Measurements from ENCODE around the gene ZNF135. TPM values are rescaled to one million over a fixed set of nuclear protein-coding genes. Genes with fewer than 3 reads are reported as not detected.
A peak's percentile ranks its signal among the peaks of the same experiment; 100 is the strongest.

ZNF135 gene
- total and polyA plus RNA-seq, 8 donors, result 3.3 to 32.6 (median 28.1) TPM

- DNase-seq, result no peak
- TF ChIP-seq, protein P1, sequence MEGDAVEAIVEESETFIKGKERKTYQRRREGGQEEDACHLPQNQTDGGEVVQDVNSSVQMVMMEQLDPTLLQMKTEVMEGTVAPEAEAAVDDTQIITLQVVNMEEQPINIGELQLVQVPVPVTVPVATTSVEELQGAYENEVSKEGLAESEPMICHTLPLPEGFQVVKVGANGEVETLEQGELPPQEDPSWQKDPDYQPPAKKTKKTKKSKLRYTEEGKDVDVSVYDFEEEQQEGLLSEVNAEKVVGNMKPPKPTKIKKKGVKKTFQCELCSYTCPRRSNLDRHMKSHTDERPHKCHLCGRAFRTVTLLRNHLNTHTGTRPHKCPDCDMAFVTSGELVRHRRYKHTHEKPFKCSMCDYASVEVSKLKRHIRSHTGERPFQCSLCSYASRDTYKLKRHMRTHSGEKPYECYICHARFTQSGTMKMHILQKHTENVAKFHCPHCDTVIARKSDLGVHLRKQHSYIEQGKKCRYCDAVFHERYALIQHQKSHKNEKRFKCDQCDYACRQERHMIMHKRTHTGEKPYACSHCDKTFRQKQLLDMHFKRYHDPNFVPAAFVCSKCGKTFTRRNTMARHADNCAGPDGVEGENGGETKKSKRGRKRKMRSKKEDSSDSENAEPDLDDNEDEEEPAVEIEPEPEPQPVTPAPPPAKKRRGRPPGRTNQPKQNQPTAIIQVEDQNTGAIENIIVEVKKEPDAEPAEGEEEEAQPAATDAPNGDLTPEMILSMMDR (IDR thresholded peaks at IDR 0.05), result no peak
- Histone ChIP-seq H3K36me3 (no peaks in the 10 kb centered on the region), H3K27ac (no peak overlapping the region), H3K27me3 (no peaks in the 10 kb centered on the region), H3K4me3 (no peak overlapping the region), H3K4me1 (no peaks in the 10 kb centered on the region), H3K9me3 (peaks cover 5 to 97% of the 10 kb centered on the region in 2 donors)
- intact Hi-C loops (cut with DNase I), result no loop called here
- ATAC-seq, result no peak
These were observed 48.9 kb downstream of the ZNF135 start for GRCh38 chr19:58107778-58108545.

DNA sequence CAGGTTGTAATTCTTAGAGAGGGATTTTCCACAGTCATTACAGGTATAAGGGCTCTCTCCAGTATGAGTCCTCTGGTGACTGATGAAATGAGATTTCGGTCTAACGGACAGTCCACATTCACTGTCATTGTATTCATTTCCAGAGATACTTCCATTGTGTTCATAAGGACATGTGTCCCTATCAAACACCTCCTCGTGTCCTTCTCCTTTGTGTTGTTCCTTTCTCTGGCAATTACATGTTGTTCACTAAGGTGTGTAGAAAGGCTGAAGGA, 49.4 kb downstream of the ZNF135 start:
- Histone ChIP-seq H3K27ac (no peak overlapping the region), H3K4me1 (no peaks in the 10 kb centered on the region), H3K36me3 (no peaks in the 10 kb centered on the region), H3K27me3 (no peaks in the 10 kb centered on the region), H3K9me3 (peaks cover 5 to 97% of the 10 kb centered on the region in 2 donors), H3K4me3 (no peak overlapping the region)
- intact Hi-C loops (cut with DNase I), result no loop called here
- DNase-seq (no peak), ATAC-seq (no peak)
- TF ChIP-seq, protein P1 (IDR thresholded peaks at IDR 0.05), result no peak

DNA sequence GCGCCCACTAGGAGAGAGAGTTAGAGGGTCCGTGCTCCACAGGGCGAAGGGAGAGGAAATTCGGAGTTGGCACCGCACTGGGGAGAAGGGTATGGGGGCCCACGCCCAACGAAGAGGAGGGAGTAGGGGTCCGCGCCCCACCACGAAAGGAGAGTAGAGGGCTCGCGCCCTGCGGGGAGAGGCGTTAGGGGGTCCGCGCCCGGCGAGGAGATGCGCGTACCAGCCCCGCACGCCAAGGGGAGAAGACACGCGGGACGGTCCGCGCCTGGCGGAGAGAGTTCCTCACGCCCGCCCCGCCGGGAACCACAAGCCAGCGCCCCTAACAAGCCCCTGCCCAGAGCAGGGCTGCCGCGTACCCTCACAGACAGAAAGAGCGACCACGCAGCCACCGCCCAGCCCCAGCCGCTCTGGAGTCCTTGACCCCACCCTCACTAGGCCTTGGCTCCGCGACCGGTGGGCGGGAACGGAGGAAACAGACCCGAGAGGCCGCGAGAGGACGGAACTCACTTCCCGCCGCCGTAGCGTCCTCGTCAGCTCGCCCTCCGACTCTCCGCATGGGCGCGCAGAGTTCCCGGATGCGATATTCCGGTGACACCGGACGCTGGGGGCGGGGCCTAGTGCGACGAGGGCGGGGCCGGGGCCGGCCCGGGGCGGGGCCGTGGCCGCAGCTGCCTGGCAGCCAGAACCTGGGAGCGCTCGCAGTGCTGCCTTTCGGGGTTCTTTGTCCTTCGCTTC, 58.9 kb downstream of the ZNF135 start:
- peaks cover 0 to 100% of the 10 kb centered on the region in 2 donors for H3K9me3 ChIP-seq
- TF ChIP-seq, protein P1 (IDR thresholded peaks at IDR 0.05), result no peak

DNA sequence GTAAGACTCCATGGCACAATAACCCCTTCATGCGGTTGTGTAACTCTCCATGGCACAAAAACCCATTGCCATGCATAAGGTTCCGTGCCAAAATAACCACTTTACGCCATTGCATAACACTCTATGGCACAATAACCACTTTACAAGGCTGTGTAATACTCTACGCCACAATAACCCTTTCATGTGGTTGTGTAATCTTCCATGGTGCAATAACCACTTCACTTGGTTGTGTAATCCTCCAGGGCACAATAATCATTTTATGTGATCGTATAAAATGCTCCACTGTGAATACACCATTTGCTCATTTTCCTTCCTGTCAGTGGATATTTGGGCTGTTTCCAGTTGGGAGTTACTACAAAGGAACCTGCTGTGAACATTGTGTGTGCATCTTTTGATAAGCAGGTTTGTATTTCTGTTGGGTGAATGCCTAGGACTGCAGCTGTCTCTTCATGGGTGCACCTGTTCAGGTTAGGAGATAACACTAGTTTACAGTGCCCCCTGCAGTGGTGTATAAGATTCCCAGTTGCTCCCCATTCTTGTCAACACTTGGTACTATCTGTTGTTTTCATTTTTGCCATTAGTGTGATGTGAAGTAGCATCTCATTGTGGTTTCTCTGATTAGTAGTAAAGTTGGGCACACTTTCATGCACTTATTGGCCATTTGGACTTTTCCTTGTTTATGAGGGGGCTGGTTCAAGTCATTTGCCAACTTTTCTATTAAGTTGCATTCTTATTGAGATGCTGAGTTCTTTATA, 60.1 kb downstream of the ZNF135 start:
- TF ChIP-seq, protein P1 (IDR thresholded peaks at IDR 0.05), result no peak
- Histone ChIP-seq H3K27ac (no peak overlapping the region), H3K4me1 (no peaks in the 10 kb centered on the region), H3K27me3 (peaks cover 0 to 15% of the 10 kb centered on the region in 2 donors), H3K9me3 (peaks cover 0 to 100% of the 10 kb centered on the region in 2 donors), H3K4me3 (no peak overlapping the region), H3K36me3 (no peaks in the 10 kb centered on the region)
- ATAC-seq (no peak), DNase-seq (no peak)
- intact Hi-C loops (cut with DNase I), result no loop called here

More for the DNA sequence above, 58.9 kb downstream of the ZNF135 start:
- peak in 2 of 4 donors; percentile 46 to 74 for DNase-seq
- intact Hi-C loops (cut with DNase I), result no loop called here
- ATAC-seq, result no peak
- H3K27ac ChIP-seq, result no peak overlapping the region
- no peak overlapping the region for H3K4me3 ChIP-seq
- no peaks in the 10 kb centered on the region for H3K4me1 ChIP-seq
- H3K27me3 ChIP-seq, result peaks cover 0 to 15% of the 10 kb centered on the region in 2 donors
- no peaks in the 10 kb centered on the region for H3K36me3 ChIP-seq

Other genes with a start within 250 kb of the ZNF135 start
- 10 to 100 TPM; 11.2 to 15.7 TPM for gene ZNF552, start 244.4 kb upstream of the ZNF135 start, total RNA-seq
- 10 to 100 TPM; 15.2 to 21.4 (median 17.4) TPM for gene ZNF552, start 244.4 kb upstream of the ZNF135 start, polyA plus RNA-seq (ENCODE audit: insufficient read length in 6 of 6)
- 10 to 100 TPM; 12.9 to 20.1 TPM for gene ZNF587B, start 229.0 kb upstream of the ZNF135 start, total RNA-seq
- 10 to 100 TPM; 12.1 to 17.3 (median 14.1) TPM for gene ZNF587B, start 229.0 kb upstream of the ZNF135 start, polyA plus RNA-seq (ENCODE audit: insufficient read length in 6 of 6)
- 10 to 100 TPM; 31.4 to 34.0 TPM for gene ZNF587, start 209.4 kb upstream of the ZNF135 start, total RNA-seq
- 10 to 100 TPM; 33.6 to 38.8 (median 36.4) TPM for gene ZNF587, start 209.4 kb upstream of the ZNF135 start, polyA plus RNA-seq (ENCODE audit: insufficient read length in 6 of 6)
- 10 to 100 TPM; 10.7 to 21.0 TPM for gene ZNF814, start 170.2 kb upstream of the ZNF135 start, total RNA-seq
- gene ZNF814, start 170.2 kb upstream of the ZNF135 start, polyA plus RNA-seq (ENCODE audit: insufficient read length in 6 of 6), result 10 to 100 TPM; 52.7 to 71.2 (median 65.2) TPM
- 10 to 100 TPM; 15.8 to 20.7 TPM for gene ZNF417, start 142.7 kb upstream of the ZNF135 start, total RNA-seq
- gene ZNF417, start 142.7 kb upstream of the ZNF135 start, polyA plus RNA-seq (ENCODE audit: insufficient read length in 6 of 6), result 10 to 100 TPM; 35.8 to 47.8 (median 42.0) TPM
- 1 to 10 TPM; 8.0 to 9.4 TPM for gene ZNF418, start 123.9 kb upstream of the ZNF135 start, total RNA-seq
- 10 to 100 TPM; 27.6 to 43.6 (median 37.0) TPM for gene ZNF418, start 123.9 kb upstream of the ZNF135 start, polyA plus RNA-seq (ENCODE audit: insufficient read length in 6 of 6)
- 1 to 10 TPM; 3.9 to 4.2 TPM for gene ZNF256, start 111.6 kb upstream of the ZNF135 start, total RNA-seq
- gene ZNF256, start 111.6 kb upstream of the ZNF135 start, polyA plus RNA-seq (ENCODE audit: insufficient read length in 6 of 6), result 10 to 100 TPM in 5 of 6 donors, 1 to 10 TPM in 1; 8.5 to 12.1 (median 10.6) TPM
- 1 to 10 TPM in 1 of 2 donors, under 1 TPM in 1; 0.55 to 1.6 TPM for gene C19orf18, start 84.7 kb upstream of the ZNF135 start, total RNA-seq
- gene C19orf18, start 84.7 kb upstream of the ZNF135 start, polyA plus RNA-seq (ENCODE audit: insufficient read length in 6 of 6), result 1 to 10 TPM; 2.3 to 5.7 (median 3.9) TPM
- 10 to 100 TPM; 11.4 to 13.3 TPM for gene ZNF606, start 56.5 kb upstream of the ZNF135 start, total RNA-seq
- 10 to 100 TPM; 28.9 to 34.6 (median 31.3) TPM for gene ZNF606, start 56.5 kb upstream of the ZNF135 start, polyA plus RNA-seq (ENCODE audit: insufficient read length in 6 of 6)
- gene ZSCAN1, start 25.3 kb upstream of the ZNF135 start, total RNA-seq, result under 1 TPM in 1 of 2 donors, not detected in 1; 0.47 TPM
- gene ZSCAN1, start 25.3 kb upstream of the ZNF135 start, polyA plus RNA-seq (ENCODE audit: insufficient read length in 6 of 6), result 1 to 10 TPM; 1.4 to 3.4 (median 2.4) TPM
- 10 to 100 TPM; 32.7 to 58.1 TPM for gene ZSCAN18, start 38.9 kb downstream of the ZNF135 start, total RNA-seq
- gene ZSCAN18, start 38.9 kb downstream of the ZNF135 start, polyA plus RNA-seq (ENCODE audit: insufficient read length in 6 of 6), result 10 to 100 TPM; 78.0 to 91.1 (median 84.7) TPM
- gene ZNF329, start 91.5 kb downstream of the ZNF135 start, total RNA-seq, result 10 to 100 TPM in 1 of 2 donors, 1 to 10 TPM in 1; 7.9 to 11.7 TPM
- 10 to 100 TPM; 19.6 to 22.9 (median 21.0) TPM for gene ZNF329, start 91.5 kb downstream of the ZNF135 start, polyA plus RNA-seq (ENCODE audit: insufficient read length in 6 of 6)
- gene ZNF274, start 123.8 kb downstream of the ZNF135 start, total RNA-seq, result 10 to 100 TPM; 19.9 to 25.9 TPM
- gene ZNF274, start 123.8 kb downstream of the ZNF135 start, polyA plus RNA-seq (ENCODE audit: insufficient read length in 6 of 6), result 10 to 100 TPM; 18.7 to 23.7 (median 21.8) TPM
- gene ZNF544, start 169.6 kb downstream of the ZNF135 start, total RNA-seq, result 10 to 100 TPM; 23.8 to 25.4 TPM
- 10 to 100 TPM; 32.8 to 45.7 (median 38.5) TPM for gene ZNF544, start 169.6 kb downstream of the ZNF135 start, polyA plus RNA-seq (ENCODE audit: insufficient read length in 6 of 6)
- 1 to 10 TPM; 5.5 TPM for gene ZNF8, start 219.7 kb downstream of the ZNF135 start, total RNA-seq
- gene ZNF8, start 219.7 kb downstream of the ZNF135 start, polyA plus RNA-seq (ENCODE audit: insufficient read length in 6 of 6), result 10 to 100 TPM in 3 of 6 donors, 1 to 10 TPM in 3; 9.4 to 10.6 (median 10.1) TPM
- gene ERVK3-1, start 246.1 kb downstream of the ZNF135 start, total RNA-seq, result 10 to 100 TPM; 25.4 to 31.9 TPM
- 10 to 100 TPM; 46.8 to 52.5 (median 49.4) TPM for gene ERVK3-1, start 246.1 kb downstream of the ZNF135 start, polyA plus RNA-seq (ENCODE audit: insufficient read length in 6 of 6)